GM12873 (cell line): ENCODE measurements around the gene TBCA.

Experiments used
- CTCF ChIP-seq: IDR thresholded peaks from 2 replicates; pipeline ENCODE4 v1.5.1; 2012; ENCODE audit warnings: low read depth, mild to moderate bottlenecking, moderate library complexity, low read length, control low read depth; ENCODE audit not compliant: insufficient read depth; ENCODE audit errors: missing control alignments

The TBCA gene

GRCh38 chr5:77725616-77726015 is 50.5 kb downstream of the TBCA start:
- no peak for TF ChIP-seq CTCF

GRCh38 chr5:77724934-77725333 is 51.2 kb downstream of the TBCA start:
- TF ChIP-seq CTCF = no peak

GRCh38 chr5:77719666-77720363 is 56.3 kb downstream of the TBCA start:
- no peak for TF ChIP-seq CTCF

- TF ChIP-seq CTCF = no peak
Observed at GRCh38 chr5:77718934-77719610, 57.1 kb downstream of the TBCA start.

- no peak for TF ChIP-seq CTCF
Observed at GRCh38 chr5:77709993-77710685, 66.0 kb downstream of the TBCA start.

- TF ChIP-seq CTCF = no peak
Observed at GRCh38 chr5:77709340-77709739, 66.8 kb downstream of the TBCA start.

GRCh38 chr5:77707791-77708190 is 68.3 kb downstream of the TBCA start:
- TF ChIP-seq CTCF = no peak
